ENCODE measurements around the gene SPARCL1.

GRCh38 chr4:87445964-87446363, 83.2 kb downstream of the SPARCL1 start:
- TF ChIP-seq EZH2 (IDR thresholded peaks at IDR 0.05; ENCODE audit: borderline replicate concordance, low read length) (no peak), CTCF (IDR thresholded peaks at IDR 0.05; ENCODE audit: low read length) (no peak)

All from OCI-LY1 (cell line).